HG02571 (cell line): ENCODE results near the gene FIGNL1.

ENCODE experiments used
- ATAC-seq: cut with Tn5 transposase; IDR thresholded peaks from one replicate; pipeline ENCODE4 v1.9.1; 2021; ENCODE audit warnings: mild to moderate bottlenecking, moderate library complexity; ENCODE audit not compliant: unreplicated experiment

FIGNL1 gene

GRCh38 chr7:50400114-50400513 lies 50.0 kb downstream of the FIGNL1 start:
- no peak for ATAC-seq

- no peak for ATAC-seq
Observed at GRCh38 chr7:50399635-50400034, 50.5 kb downstream of the FIGNL1 start.

GRCh38 chr7:50399206-50399605 lies 50.9 kb downstream of the FIGNL1 start:
- no peak for ATAC-seq

GRCh38 chr7:50397971-50398324 lies 52.2 kb downstream of the FIGNL1 start:
- ATAC-seq = no peak

GRCh38 chr7:50397320-50397970 lies 52.7 kb downstream of the FIGNL1 start:
- ATAC-seq = peak; percentile 61

GRCh38 chr7:50396856-50397255 lies 53.3 kb downstream of the FIGNL1 start:
- peak; percentile 4 for ATAC-seq

- ATAC-seq = no peak
Observed at GRCh38 chr7:50394315-50394714, 55.8 kb downstream of the FIGNL1 start.
